ENCODE measurements around the gene CNIH3.

Gene CNIH3

DNA sequence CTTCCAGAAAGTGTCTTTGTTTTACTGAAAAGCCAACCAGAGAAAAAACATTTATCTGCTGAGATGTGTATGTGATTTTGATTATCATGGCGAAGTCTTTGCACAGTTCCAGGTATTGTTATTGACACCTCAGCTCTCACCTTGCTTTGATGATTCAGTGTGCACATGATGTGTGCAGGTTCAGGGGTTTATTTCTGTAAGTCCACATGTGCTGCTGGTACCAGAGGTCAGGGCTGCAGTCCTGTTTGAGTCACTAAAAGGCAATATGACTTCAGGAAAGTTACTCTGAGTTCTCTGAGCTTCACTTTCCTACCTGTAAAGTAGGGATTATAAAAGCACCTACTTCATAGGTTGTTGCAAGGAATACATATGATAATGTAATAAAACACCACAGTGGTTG, 97.1 kb downstream of the CNIH3 start (continued):
- TF ChIP-seq RARB (CRISPR knock-in tag; IDR thresholded peaks at IDR 0.05) (no peak), ARNTL (CRISPR knock-in tag; IDR thresholded peaks at IDR 0.05; ENCODE audit: borderline replicate concordance, low read depth) (no peak)
- TF ChIP-seq, protein P1, sequence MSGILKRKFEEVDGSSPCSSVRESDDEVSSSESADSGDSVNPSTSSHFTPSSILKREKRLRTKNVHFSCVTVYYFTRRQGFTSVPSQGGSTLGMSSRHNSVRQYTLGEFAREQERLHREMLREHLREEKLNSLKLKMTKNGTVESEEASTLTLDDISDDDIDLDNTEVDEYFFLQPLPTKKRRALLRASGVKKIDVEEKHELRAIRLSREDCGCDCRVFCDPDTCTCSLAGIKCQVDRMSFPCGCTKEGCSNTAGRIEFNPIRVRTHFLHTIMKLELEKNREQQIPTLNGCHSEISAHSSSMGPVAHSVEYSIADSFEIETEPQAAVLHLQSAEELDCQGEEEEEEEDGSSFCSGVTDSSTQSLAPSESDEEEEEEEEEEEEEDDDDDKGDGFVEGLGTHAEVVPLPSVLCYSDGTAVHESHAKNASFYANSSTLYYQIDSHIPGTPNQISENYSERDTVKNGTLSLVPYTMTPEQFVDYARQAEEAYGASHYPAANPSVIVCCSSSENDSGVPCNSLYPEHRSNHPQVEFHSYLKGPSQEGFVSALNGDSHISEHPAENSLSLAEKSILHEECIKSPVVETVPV (CRISPR knock-in tag; IDR thresholded peaks at IDR 0.05) = no peak

DNA sequence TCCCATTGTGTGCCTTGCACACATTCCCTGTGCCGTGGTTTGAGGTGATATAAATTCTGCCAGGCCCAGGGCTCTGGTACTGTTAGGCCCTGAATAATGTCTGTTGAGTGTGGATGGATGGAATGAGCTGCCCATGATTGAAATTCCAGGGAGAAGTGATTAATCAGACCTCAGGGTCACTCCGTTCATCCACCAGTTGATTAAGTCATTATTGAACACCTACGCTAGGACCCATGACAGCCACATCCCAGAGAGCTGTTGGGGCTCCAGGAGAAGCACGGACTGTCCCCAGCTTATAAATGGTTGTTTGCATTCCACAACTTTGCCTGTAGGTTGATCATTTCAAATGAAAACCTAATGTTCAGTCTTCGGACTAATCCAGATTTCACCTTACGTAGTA, 98.4 kb downstream of the CNIH3 start:
- ATAC-seq = no peak
- TF ChIP-seq ZNF8 (CRISPR knock-in tag; IDR thresholded peaks at IDR 0.05) (no peak), ARNTL (CRISPR knock-in tag; IDR thresholded peaks at IDR 0.05; ENCODE audit: borderline replicate concordance, low read depth) (no peak), RARB (CRISPR knock-in tag; IDR thresholded peaks at IDR 0.05) (no peak), ZFP3 (CRISPR knock-in tag; IDR thresholded peaks at IDR 0.05) (no peak), GLIS3 (CRISPR knock-in tag; IDR thresholded peaks at IDR 0.05) (no peak)
- TF ChIP-seq, protein P2, sequence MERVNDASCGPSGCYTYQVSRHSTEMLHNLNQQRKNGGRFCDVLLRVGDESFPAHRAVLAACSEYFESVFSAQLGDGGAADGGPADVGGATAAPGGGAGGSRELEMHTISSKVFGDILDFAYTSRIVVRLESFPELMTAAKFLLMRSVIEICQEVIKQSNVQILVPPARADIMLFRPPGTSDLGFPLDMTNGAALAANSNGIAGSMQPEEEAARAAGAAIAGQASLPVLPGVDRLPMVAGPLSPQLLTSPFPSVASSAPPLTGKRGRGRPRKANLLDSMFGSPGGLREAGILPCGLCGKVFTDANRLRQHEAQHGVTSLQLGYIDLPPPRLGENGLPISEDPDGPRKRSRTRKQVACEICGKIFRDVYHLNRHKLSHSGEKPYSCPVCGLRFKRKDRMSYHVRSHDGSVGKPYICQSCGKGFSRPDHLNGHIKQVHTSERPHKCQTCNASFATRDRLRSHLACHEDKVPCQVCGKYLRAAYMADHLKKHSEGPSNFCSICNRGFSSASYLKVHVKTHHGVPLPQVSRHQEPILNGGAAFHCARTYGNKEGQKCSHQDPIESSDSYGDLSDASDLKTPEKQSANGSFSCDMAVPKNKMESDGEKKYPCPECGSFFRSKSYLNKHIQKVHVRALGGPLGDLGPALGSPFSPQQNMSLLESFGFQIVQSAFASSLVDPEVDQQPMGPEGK (CRISPR knock-in tag; IDR thresholded peaks at IDR 0.05; ENCODE audit: borderline replicate concordance) = no peak
- TF ChIP-seq, protein P3, sequence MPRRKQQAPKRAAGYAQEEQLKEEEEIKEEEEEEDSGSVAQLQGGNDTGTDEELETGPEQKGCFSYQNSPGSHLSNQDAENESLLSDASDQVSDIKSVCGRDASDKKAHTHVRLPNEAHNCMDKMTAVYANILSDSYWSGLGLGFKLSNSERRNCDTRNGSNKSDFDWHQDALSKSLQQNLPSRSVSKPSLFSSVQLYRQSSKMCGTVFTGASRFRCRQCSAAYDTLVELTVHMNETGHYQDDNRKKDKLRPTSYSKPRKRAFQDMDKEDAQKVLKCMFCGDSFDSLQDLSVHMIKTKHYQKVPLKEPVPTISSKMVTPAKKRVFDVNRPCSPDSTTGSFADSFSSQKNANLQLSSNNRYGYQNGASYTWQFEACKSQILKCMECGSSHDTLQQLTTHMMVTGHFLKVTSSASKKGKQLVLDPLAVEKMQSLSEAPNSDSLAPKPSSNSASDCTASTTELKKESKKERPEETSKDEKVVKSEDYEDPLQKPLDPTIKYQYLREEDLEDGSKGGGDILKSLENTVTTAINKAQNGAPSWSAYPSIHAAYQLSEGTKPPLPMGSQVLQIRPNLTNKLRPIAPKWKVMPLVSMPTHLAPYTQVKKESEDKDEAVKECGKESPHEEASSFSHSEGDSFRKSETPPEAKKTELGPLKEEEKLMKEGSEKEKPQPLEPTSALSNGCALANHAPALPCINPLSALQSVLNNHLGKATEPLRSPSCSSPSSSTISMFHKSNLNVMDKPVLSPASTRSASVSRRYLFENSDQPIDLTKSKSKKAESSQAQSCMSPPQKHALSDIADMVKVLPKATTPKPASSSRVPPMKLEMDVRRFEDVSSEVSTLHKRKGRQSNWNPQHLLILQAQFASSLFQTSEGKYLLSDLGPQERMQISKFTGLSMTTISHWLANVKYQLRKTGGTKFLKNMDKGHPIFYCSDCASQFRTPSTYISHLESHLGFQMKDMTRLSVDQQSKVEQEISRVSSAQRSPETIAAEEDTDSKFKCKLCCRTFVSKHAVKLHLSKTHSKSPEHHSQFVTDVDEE (CRISPR knock-in tag; IDR thresholded peaks at IDR 0.05) = no peak

DNA sequence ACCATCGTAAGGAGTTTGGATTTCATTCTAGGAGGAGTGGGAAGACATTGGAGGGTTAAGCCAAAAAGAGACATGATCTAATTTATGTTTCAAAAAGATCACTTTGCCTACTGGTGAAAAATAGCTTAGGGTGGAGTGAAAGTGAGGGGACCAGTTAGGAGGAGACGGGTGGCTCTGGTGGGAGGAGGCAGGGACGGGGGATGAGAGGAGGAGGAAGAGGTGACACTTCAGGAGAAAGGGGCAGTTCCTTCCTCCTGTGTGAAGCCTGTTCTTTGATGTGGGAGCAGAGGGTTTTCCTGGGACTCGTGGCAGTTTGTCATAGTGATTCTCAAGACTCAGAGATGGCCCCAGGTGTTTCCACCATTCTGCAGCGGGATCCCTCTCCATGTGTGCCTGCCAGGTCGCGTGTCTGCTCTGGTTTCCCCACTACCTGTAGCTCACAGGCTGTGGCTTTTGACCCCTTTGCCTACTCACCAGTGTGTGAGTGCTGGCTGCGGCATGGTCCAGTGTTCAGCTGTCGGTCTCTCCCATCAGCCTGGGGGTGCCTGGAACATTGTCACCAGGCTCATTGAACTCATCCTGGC, 102.4 kb downstream of the CNIH3 start:
- TF ChIP-seq ESRRG (CRISPR knock-in tag; IDR thresholded peaks at IDR 0.05) (no peak), RARB (CRISPR knock-in tag; IDR thresholded peaks at IDR 0.05) (no peak), ISL1 (CRISPR knock-in tag; IDR thresholded peaks at IDR 0.05) (no peak), SNAI2 (CRISPR knock-in tag; IDR thresholded peaks at IDR 0.05) (no peak), ARNTL (CRISPR knock-in tag; IDR thresholded peaks at IDR 0.05; ENCODE audit: borderline replicate concordance, low read depth) (no peak), CSDC2 (CRISPR knock-in tag; IDR thresholded peaks at IDR 0.05) (no peak), ZNF8 (CRISPR knock-in tag; IDR thresholded peaks at IDR 0.05) (no peak), ZFP30 (CRISPR knock-in tag; IDR thresholded peaks at IDR 0.05) (no peak), ZC3H10 (CRISPR knock-in tag; IDR thresholded peaks at IDR 0.05) (no peak), ZNF70 (CRISPR knock-in tag; IDR thresholded peaks at IDR 0.05) (no peak), TOX (CRISPR knock-in tag; IDR thresholded peaks at IDR 0.05; ENCODE audit: borderline replicate concordance) (no peak), BACH2 (CRISPR knock-in tag; IDR thresholded peaks at IDR 0.05; ENCODE audit: borderline replicate concordance) (no peak), ZNF565 (CRISPR knock-in tag; conservative IDR thresholded peaks at IDR 0.05; ENCODE audit: low read depth) (no peak), ZFP3 (CRISPR knock-in tag; IDR thresholded peaks at IDR 0.05) (no peak)
- TF ChIP-seq, protein P3 (CRISPR knock-in tag; IDR thresholded peaks at IDR 0.05) = no peak
- TF ChIP-seq, protein P4, sequence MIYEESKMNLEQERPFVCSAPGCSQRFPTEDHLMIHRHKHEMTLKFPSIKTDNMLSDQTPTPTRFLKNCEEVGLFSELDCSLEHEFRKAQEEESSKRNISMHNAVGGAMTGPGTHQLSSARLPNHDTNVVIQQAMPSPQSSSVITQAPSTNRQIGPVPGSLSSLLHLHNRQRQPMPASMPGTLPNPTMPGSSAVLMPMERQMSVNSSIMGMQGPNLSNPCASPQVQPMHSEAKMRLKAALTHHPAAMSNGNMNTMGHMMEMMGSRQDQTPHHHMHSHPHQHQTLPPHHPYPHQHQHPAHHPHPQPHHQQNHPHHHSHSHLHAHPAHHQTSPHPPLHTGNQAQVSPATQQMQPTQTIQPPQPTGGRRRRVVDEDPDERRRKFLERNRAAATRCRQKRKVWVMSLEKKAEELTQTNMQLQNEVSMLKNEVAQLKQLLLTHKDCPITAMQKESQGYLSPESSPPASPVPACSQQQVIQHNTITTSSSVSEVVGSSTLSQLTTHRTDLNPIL (CRISPR knock-in tag; IDR thresholded peaks at IDR 0.05; ENCODE audit: low read depth) = no peak
- TF ChIP-seq, protein P2 (CRISPR knock-in tag; IDR thresholded peaks at IDR 0.05; ENCODE audit: borderline replicate concordance) = no peak

More for the DNA sequence above, 102.4 kb downstream of the CNIH3 start:
- no peak for ATAC-seq

All from SK-N-SH treated with all-trans-retinoic acid at 6 μM for 48 hours (cell line).